Calu3 (cell line): ENCODE results near the gene SLC38A9. TPM values are rescaled to one million over a fixed set of nuclear protein-coding genes. Genes with fewer than 3 reads are reported as not detected.

Experiments
- BruUV-seq: library from RNA; stranded (reverse); fragments of 400-500 nt; replicated peaks from 2 replicates; lab custom pipeline; 2021; lab: Mats Ljungman, UMichigan
- CTCF ChIA-PET: fragments of 300-600 bp; sonication (Branson Sonifier 250); formaldehyde crosslinking; loops from one replicate; lab custom pipeline; 2022; ENCODE audit warnings: antibody characterized with exemption; lab: Charles Lee
- DNase-seq: peaks from one replicate; pipeline ENCODE4 v3.0.0; 2022
- H3K27ac Mint-ChIP-seq: one replicate; pipeline ENCODE4 v1.8.0; 2022; ENCODE audit warnings: mixed read lengths; ENCODE audit not compliant: unreplicated experiment
- H3K27me3 Mint-ChIP-seq: one replicate; pipeline ENCODE4 v1.8.0; 2022; ENCODE audit warnings: mixed read lengths; ENCODE audit not compliant: unreplicated experiment
- H3K36me3 Mint-ChIP-seq: one replicate; pipeline ENCODE4 v1.8.0; 2022; ENCODE audit warnings: mild to moderate bottlenecking, moderate library complexity, mixed read lengths; ENCODE audit not compliant: insufficient read depth, unreplicated experiment
- H3K4me1 Mint-ChIP-seq: one replicate; pipeline ENCODE4 v1.8.0; 2022; ENCODE audit warnings: mild to moderate bottlenecking, low read depth, mixed read lengths; ENCODE audit not compliant: unreplicated experiment
- H3K4me3 Mint-ChIP-seq: one replicate; pipeline ENCODE4 v1.8.0; 2022; ENCODE audit warnings: mild to moderate bottlenecking, low read depth, moderate library complexity, mixed read lengths; ENCODE audit not compliant: unreplicated experiment
- H3K9me3 Mint-ChIP-seq: one replicate; pipeline ENCODE4 v1.8.0; 2022; ENCODE audit warnings: low read depth, mixed read lengths; ENCODE audit not compliant: unreplicated experiment
- intact Hi-C: fragments of 100-400 bp; cut with micrococcal nuclease; formaldehyde crosslinking; loops from one replicate; pipeline ENCODE4 v1.10.0; 2022; ENCODE audit not compliant: unreplicated experiment
- total RNA-seq: library from RNA; stranded (reverse); gene quantifications from 2 replicates; pipeline ENCODE4 v1.2.3, GENCODE V29; 2022
- TF ChIP-seq, protein P1 (sequence below): fragments of 200-600 bp; IDR thresholded peaks from one replicate; pipeline ENCODE4 v1.8.0; 2022; ENCODE audit warnings: antibody characterized with exemption; ENCODE audit not compliant: unreplicated experiment

The SLC38A9 gene
- total RNA-seq, 1 experiment from 2014 or later: 30.5 TPM

DNA sequence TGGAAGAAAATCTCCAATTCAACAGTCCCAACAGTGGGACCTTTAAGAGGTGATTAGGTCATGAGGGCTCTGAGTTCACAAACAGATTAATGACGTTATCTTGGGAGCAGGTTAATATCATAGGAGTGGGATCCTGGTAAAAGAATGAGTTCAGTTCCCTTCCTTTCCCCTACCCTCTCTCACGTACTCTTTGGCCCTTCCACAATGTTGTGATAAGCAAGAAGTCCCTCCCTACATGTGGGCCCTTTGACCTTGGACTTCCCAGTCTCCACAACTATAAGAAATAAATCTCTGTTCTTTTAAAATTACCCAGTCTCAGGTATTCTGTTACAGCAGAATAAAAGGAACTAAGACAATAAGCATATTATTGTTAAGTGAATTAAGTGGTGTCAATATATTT is 37.8 kb downstream of the SLC38A9 start:
- no TSS peak for BruUV-seq
- CTCF ChIA-PET: interaction anchor here (0.6 kb wide), 1 partner anchor 367 kb away, joined by 3 read pairs; no protein-coding TSS in a partner anchor
- no peaks in the 10 kb centered on the region for H3K9me3 Mint-ChIP-seq

DNA sequence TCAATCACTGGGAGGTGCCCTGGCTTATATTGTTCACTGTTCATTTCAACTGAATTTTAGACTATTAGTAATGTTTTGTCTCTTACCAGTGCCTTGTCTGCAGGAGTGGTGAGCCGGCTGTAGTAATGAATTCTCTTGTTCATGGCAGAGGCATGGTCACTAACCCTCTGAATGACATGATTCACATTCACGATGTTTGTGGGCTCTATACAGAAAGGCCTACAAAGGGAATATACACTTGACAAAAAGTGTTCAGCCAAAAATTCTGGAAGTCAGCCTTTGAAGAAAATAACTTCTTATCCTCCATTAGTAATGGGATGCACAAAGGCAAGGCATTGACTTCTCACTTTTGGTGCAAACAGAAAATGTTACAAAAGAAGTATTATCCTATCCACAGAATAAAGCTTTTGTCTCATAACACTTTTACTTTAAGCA is 39.6 kb downstream of the SLC38A9 start:
- CTCF ChIA-PET: no interaction called here
- Mint-ChIP-seq H3K27ac (no peak overlapping the region), H3K27me3 (no peaks in the 10 kb centered on the region), H3K36me3 (peaks cover 5% of the 10 kb centered on the region), H3K4me1 (no peaks in the 10 kb centered on the region), H3K9me3 (no peaks in the 10 kb centered on the region), H3K4me3 (no peak overlapping the region)
- no TSS peak for BruUV-seq
- DNase-seq: no peak
- TF ChIP-seq, protein P1, sequence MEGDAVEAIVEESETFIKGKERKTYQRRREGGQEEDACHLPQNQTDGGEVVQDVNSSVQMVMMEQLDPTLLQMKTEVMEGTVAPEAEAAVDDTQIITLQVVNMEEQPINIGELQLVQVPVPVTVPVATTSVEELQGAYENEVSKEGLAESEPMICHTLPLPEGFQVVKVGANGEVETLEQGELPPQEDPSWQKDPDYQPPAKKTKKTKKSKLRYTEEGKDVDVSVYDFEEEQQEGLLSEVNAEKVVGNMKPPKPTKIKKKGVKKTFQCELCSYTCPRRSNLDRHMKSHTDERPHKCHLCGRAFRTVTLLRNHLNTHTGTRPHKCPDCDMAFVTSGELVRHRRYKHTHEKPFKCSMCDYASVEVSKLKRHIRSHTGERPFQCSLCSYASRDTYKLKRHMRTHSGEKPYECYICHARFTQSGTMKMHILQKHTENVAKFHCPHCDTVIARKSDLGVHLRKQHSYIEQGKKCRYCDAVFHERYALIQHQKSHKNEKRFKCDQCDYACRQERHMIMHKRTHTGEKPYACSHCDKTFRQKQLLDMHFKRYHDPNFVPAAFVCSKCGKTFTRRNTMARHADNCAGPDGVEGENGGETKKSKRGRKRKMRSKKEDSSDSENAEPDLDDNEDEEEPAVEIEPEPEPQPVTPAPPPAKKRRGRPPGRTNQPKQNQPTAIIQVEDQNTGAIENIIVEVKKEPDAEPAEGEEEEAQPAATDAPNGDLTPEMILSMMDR: no peak
- intact Hi-C loops: no loop called here

More for the DNA sequence above, 37.8 kb downstream of the SLC38A9 start:
- TF ChIP-seq, protein P1: no peak
- DNase-seq: no peak
- intact Hi-C loops: no loop called here
- H3K27ac Mint-ChIP-seq: no peak overlapping the region
- H3K27me3 Mint-ChIP-seq: no peaks in the 10 kb centered on the region
- peaks cover 5% of the 10 kb centered on the region for H3K36me3 Mint-ChIP-seq
- H3K4me1 Mint-ChIP-seq: no peaks in the 10 kb centered on the region
- H3K4me3 Mint-ChIP-seq: no peak overlapping the region

DNA sequence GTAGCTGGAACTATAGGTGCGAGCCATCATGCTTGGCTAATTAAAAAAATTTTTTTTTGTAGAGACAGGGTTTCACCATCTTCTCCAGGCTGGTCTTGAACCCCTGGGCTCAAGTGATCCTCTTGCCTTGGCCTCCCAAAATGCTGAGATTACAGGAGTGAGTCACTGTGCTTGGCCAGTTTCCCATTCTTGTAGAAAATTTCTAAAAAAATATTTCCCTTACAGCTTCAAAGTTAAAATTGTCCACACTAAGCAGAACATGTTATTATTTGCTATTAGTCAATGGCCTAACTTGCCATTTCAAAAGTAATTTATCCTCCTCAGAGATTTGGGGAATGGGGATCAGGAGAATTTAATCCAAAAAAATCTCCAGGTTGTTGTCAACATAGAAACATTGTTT is 40.1 kb downstream of the SLC38A9 start:
- TF ChIP-seq, protein P1: no peak
- Mint-ChIP-seq H3K4me1 (no peaks in the 10 kb centered on the region), H3K27me3 (no peaks in the 10 kb centered on the region), H3K9me3 (no peaks in the 10 kb centered on the region), H3K4me3 (no peak overlapping the region), H3K27ac (no peak overlapping the region), H3K36me3 (peaks cover 5% of the 10 kb centered on the region)
- CTCF ChIA-PET: no interaction called here
- intact Hi-C loops: no loop called here
- no TSS peak for BruUV-seq
- no peak for DNase-seq

DNA sequence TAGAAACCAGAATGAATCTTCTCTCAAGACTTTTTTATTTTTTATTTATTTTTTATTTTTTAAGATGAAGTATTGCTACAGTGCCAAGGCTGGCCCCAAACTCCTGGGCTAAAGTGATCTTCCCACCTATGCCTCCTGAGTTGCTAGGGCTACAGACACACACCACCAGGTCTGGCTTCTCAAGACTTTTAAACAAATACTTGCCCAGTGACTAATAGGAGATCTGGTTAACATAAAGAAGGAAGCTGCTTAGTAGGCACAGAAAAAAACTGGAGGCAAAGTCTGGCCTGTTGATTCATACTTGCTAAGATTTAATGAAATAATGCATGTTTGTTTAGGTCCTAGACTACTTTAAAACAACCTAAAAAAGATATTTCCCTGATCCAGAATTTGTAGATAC is 43.8 kb downstream of the SLC38A9 start:
- Mint-ChIP-seq H3K36me3 (no peaks in the 10 kb centered on the region), H3K4me3 (no peak overlapping the region), H3K9me3 (no peaks in the 10 kb centered on the region), H3K27me3 (no peaks in the 10 kb centered on the region), H3K27ac (no peak overlapping the region), H3K4me1 (no peaks in the 10 kb centered on the region)
- peak; percentile 17 for DNase-seq
- BruUV-seq: no TSS peak
- CTCF ChIA-PET: interaction anchor here (0.8 kb wide), 1 partner anchor 10 kb away, joined by 3 read pairs; no protein-coding TSS in a partner anchor
- TF ChIP-seq, protein P1: no peak
- intact Hi-C loops: loop anchor here (5.0 kb wide), 1 partner anchor 36 kb away; no protein-coding TSS in a partner anchor
